H1 (cell line): ENCODE results near the gene MYOM3. TPM values are rescaled to one million over a fixed set of nuclear protein-coding genes. Genes with fewer than 3 reads are reported as not detected.

Source experiments
- CTCF ChIA-PET: fragments of 300-600 bp; sonication (Branson Sonifier 250); formaldehyde crosslinking; loops from one replicate; lab custom pipeline; 2021; ENCODE audit not compliant: partially characterized antibody; lab: Charles Lee
- POLR2A ChIA-PET: fragments of 300-600 bp; sonication (Branson Sonifier 250); formaldehyde crosslinking; loops from one replicate; lab custom pipeline; 2021; ENCODE audit warnings: inconsistent platforms; ENCODE audit not compliant: partially characterized antibody; lab: Charles Lee
- DNase-seq, 2 experiments: peaks; one replicate each; pipeline versions ENCODE4 v3.0.0 to v3.0.0-alpha.2; 2010 to 2022; ENCODE audit warnings: low spot score in 2 of 2, low read depth in 1 of 2, mixed read lengths in 1 of 2
- FAIRE-seq: peaks from 2 replicates; lab custom pipeline; 2011; peaks lifted over from hg19 to GRCh38; lab: Jason Lieb, UNC
- H2AFZ ChIP-seq: 2 replicates; pipeline ENCODE4 v1.8.1; 2012; ENCODE audit warnings: low read length, inconsistent platforms
- H2AK5ac ChIP-seq: 2 replicates; pipeline ENCODE4 v1.6.1; 2013; ENCODE audit warnings: low read depth, low read length
- H2BK120ac ChIP-seq: replicated peaks from 2 replicates; pipeline ENCODE3; 2013; ENCODE audit warnings: low read depth, low read length, inconsistent platforms
- H2BK12ac ChIP-seq: 2 replicates; pipeline ENCODE4 v1.6.1; 2013; ENCODE audit warnings: low read depth, low read length
- H2BK15ac ChIP-seq: 2 replicates; pipeline ENCODE4 v1.6.1; 2013; ENCODE audit warnings: low read length
- H2BK20ac ChIP-seq: 2 replicates; pipeline ENCODE4 v1.6.1; 2013; ENCODE audit warnings: low read length
- H2BK5ac ChIP-seq: 2 replicates; pipeline ENCODE4 v1.6.1; 2013; ENCODE audit warnings: low read depth, low read length
- H3K14ac ChIP-seq: 2 replicates; pipeline ENCODE4 v1.6.1; 2013; ENCODE audit warnings: inconsistent platforms; ENCODE audit not compliant: insufficient read length
- H3K18ac ChIP-seq: 2 replicates; pipeline ENCODE4 v1.6.1; 2013; ENCODE audit warnings: low read length; ENCODE audit errors: extremely low read depth
- H3K23ac ChIP-seq: 2 replicates; pipeline ENCODE4 v1.6.1; 2013; ENCODE audit warnings: inconsistent platforms; ENCODE audit not compliant: insufficient read length
- H3K23me2 ChIP-seq: 2 replicates; pipeline ENCODE4 v1.6.1; 2013; ENCODE audit warnings: low read depth, low read length
- H3K27ac ChIP-seq: 2 replicates; pipeline ENCODE4 v1.6.1; 2011; ENCODE audit warnings: low read depth, low read length, inconsistent platforms
- H3K27me3 ChIP-seq, 4 experiments: replicated peaks in 1 of 4; 1 replicate in 1 of 4; 2 replicates in 3 of 4; pipeline versions ENCODE4 v1.6.1 to v1.8.1; 2011 to 2013; ENCODE audit warnings: low read length in 3 of 4, mild to moderate bottlenecking in 3 of 4, inconsistent platforms in 2 of 4, mixed read lengths in 2 of 4, moderate library complexity in 1 of 4; ENCODE audit not compliant: control insufficient read depth in 3 of 4, insufficient read depth in 3 of 4; ENCODE audit errors: extremely low read depth in 1 of 4
- H3K36me3 ChIP-seq, 4 experiments: 2 replicates each; pipeline versions ENCODE4 v1.6.1 to v1.8.1; 2011 to 2013; ENCODE audit warnings: mild to moderate bottlenecking in 4 of 4, low read length in 3 of 4, moderate library complexity in 2 of 4, control low read depth in 1 of 4, inconsistent platforms in 1 of 4; ENCODE audit not compliant: insufficient read depth in 4 of 4, control insufficient read depth in 2 of 4
- H3K4ac ChIP-seq: replicated peaks from 2 replicates; pipeline ENCODE3; 2013; ENCODE audit warnings: low read length, low read depth, mixed read lengths, inconsistent platforms; ENCODE audit not compliant: insufficient read length
- H3K4me1 ChIP-seq, 4 experiments: replicated peaks in 1 of 4; 1 replicate in 1 of 4; 2 replicates in 3 of 4; pipeline versions ENCODE4 v1.6.1 to v1.8.1; 2011 to 2013; ENCODE audit warnings: low read length in 3 of 4, inconsistent platforms in 2 of 4, mixed read lengths in 1 of 4; ENCODE audit not compliant: insufficient read depth in 4 of 4, control insufficient read depth in 3 of 4
- H3K4me2 ChIP-seq, 2 experiments: 2 replicates each; pipeline versions ENCODE4 v1.6.1 to v1.8.1; 2011 to 2013; ENCODE audit warnings: low read depth in 2 of 2, low read length in 2 of 2, control low read depth in 1 of 2, inconsistent platforms in 1 of 2, mild to moderate bottlenecking in 1 of 2; ENCODE audit not compliant: insufficient read depth in 1 of 2
- H3K4me3 ChIP-seq, 4 experiments: fragments of 200-600, 300-600 bp in 1 of 4; sonication (generic), shearing (Covaris generic), sonication (Bioruptor Twin) in 1 of 4; 2 replicates each; pipeline versions ENCODE4 v1.5.1 to v1.8.1; 2011 to 2016; ENCODE audit warnings: low read length in 4 of 4, low read depth in 3 of 4, control low read depth in 2 of 4, inconsistent platforms in 2 of 4, mild to moderate bottlenecking in 2 of 4, mixed read lengths in 1 of 4, moderate library complexity in 1 of 4; ENCODE audit not compliant: insufficient read depth in 2 of 4; ENCODE audit errors: extremely low read depth in 1 of 4
- H3K56ac ChIP-seq: replicated peaks from 2 replicates; pipeline ENCODE3; 2013; ENCODE audit warnings: low read depth, mild to moderate bottlenecking, mixed read lengths, low read length, inconsistent platforms; ENCODE audit not compliant: insufficient read length
- H3K79me1 ChIP-seq: 2 replicates; pipeline ENCODE4 v1.6.1; 2013; ENCODE audit warnings: low read depth, low read length, control low read depth
- H3K79me2 ChIP-seq, 2 experiments: 2 replicates each; pipeline versions ENCODE4 v1.6.1 to v1.8.1; 2012 to 2013; ENCODE audit warnings: low read length in 2 of 2, mild to moderate bottlenecking in 2 of 2, inconsistent platforms in 1 of 2; ENCODE audit not compliant: insufficient read depth in 2 of 2, control insufficient read depth in 1 of 2
- H3K9ac ChIP-seq, 4 experiments: replicated peaks in 1 of 4; 1 replicate in 1 of 4; 2 replicates in 3 of 4; pipeline versions ENCODE4 v1.6.1 to v1.8.1; 2011 to 2013; ENCODE audit warnings: low read depth in 3 of 4, low read length in 3 of 4, control low read depth in 2 of 4, mild to moderate bottlenecking in 2 of 4, moderate library complexity in 2 of 4, inconsistent platforms in 1 of 4; ENCODE audit errors: extremely low read depth in 1 of 4
- H3K9me3 ChIP-seq, 2 experiments: 2 replicates each; pipeline versions ENCODE4 v1.6.1 to v1.8.1; 2012 to 2013; ENCODE audit warnings: mild to moderate bottlenecking in 2 of 2, moderate library complexity in 2 of 2, control low read depth in 1 of 2, inconsistent platforms in 1 of 2, low read depth in 1 of 2, low read length in 1 of 2, mixed read lengths in 1 of 2; ENCODE audit not compliant: insufficient read depth in 2 of 2
- H4K20me1 ChIP-seq, 2 experiments: replicated peaks in 1 of 2; 2 replicates each; pipeline versions ENCODE3 to v1.8.1; 2011 to 2013; ENCODE audit warnings: inconsistent platforms in 2 of 2, low read length in 2 of 2, mild to moderate bottlenecking in 1 of 2; ENCODE audit not compliant: insufficient read depth in 2 of 2, control insufficient read depth in 1 of 2
- H4K5ac ChIP-seq: 2 replicates; pipeline ENCODE4 v1.6.1; 2013; ENCODE audit warnings: low read length, low read depth, mixed read lengths, inconsistent platforms; ENCODE audit not compliant: insufficient read length
- H4K8ac ChIP-seq: 2 replicates; pipeline ENCODE4 v1.8.0; 2013; ENCODE audit warnings: mild to moderate bottlenecking, moderate library complexity, low read length, inconsistent platforms; ENCODE audit not compliant: insufficient read depth; ENCODE audit errors: extremely low read depth
- H4K91ac ChIP-seq: replicated peaks from 2 replicates; pipeline ENCODE3; 2013; ENCODE audit warnings: low read length, mixed read lengths, inconsistent platforms; ENCODE audit not compliant: insufficient read length
- CBX8 ChIP-seq: fragments of 300-800, 300-1000 bp; sonication (generic); IDR thresholded peaks from 2 replicates; pipeline ENCODE4 v1.7.1; 2016; ENCODE audit warnings: low read depth, low read length, borderline replicate concordance
- PHF8 ChIP-seq: fragments of 200-600 bp; sonication (generic); conservative IDR thresholded peaks from 2 replicates; pipeline ENCODE4 v1.7.1; 2012; ENCODE audit warnings: low read depth, mild to moderate bottlenecking, inconsistent platforms, low read length, moderate library complexity
- SIN3A ChIP-seq, 2 experiments: IDR thresholded peaks in 1 of 2; conservative IDR thresholded peaks in 1 of 2; 2 replicates each; pipeline ENCODE4 v1.6.1; 2011 to 2012; ENCODE audit warnings: low read length in 2 of 2, improper control_type of control experiment in 1 of 2, low read depth in 1 of 2, mild to moderate bottlenecking in 1 of 2
- SIX5 ChIP-seq: IDR thresholded peaks from 2 replicates; pipeline ENCODE4 v1.6.1; 2011; ENCODE audit warnings: mild to moderate bottlenecking, low read depth, low read length
- TAF1 ChIP-seq: IDR thresholded peaks from 2 replicates; pipeline ENCODE4 v1.6.1; 2011; ENCODE audit warnings: mild to moderate bottlenecking, low read depth, low read length
- ZNF274 ChIP-seq: IDR thresholded peaks from 2 replicates; pipeline ENCODE4 v1.7.0; 2012; ENCODE audit warnings: low read length, borderline replicate concordance; ENCODE audit errors: extremely low read depth
- WGBS, 2 experiments: shearing (Covaris generic) in 1 of 2; methylation state at CpG; one replicate each; pipeline versions ENCODE4 v1.1.6 to v1.1.7; 2013 to 2015; ENCODE audit warnings: low lambda C conversion rate in 2 of 2, mixed read lengths in 2 of 2, inconsistent platforms in 1 of 2, low coverage in 1 of 2, missing lambda C conversion rate in 1 of 2; ENCODE audit not compliant: insufficient replicate concordance in 2 of 2, insufficient coverage in 1 of 2, insufficient read length in 1 of 2; ENCODE audit errors: extremely low coverage in 1 of 2, missing lambda C conversion rate in 1 of 2; 5-methylcytosine and 5-hydroxymethylcytosine counted together
- polyA plus RNA-seq, 7 experiments: library from polyadenylated mRNA; depleted of rRNA in 3 of 7; stranded (reverse) in 5 of 7; unstranded in 2 of 7; fragments of >200 nt in 5 of 7; fragments of 200-250 nt in 2 of 7; gene quantifications; 1 replicate in 5 of 7; 2 replicates in 1 of 7; 4 replicates in 1 of 7; pipeline versions ENCODE4 v1.2.1 to v1.2.3, GENCODE V29; 2011 to 2013; ENCODE audit warnings: missing spikeins in 2 of 7, mixed read lengths in 2 of 7
- total RNA-seq: library from RNA; stranded (reverse); fragmentation: NEBNext Ultra II Directional; extraction: Animal tissue kit (Norgen Biotek cat#: 25700); gene quantifications from 2 replicates; pipeline ENCODE4 v1.2.1, GENCODE V29; 2021
- TF ChIP-seq, protein P1 (sequence below): IDR thresholded peaks from 2 replicates; pipeline ENCODE4 v1.6.1; 2012; ENCODE audit warnings: inconsistent platforms
- TF ChIP-seq, protein P2 (sequence below): IDR thresholded peaks from 2 replicates; pipeline ENCODE4 v1.6.1; 2012; ENCODE audit warnings: low read length, inconsistent platforms

MYOM3 gene
- total and polyA plus RNA-seq, 2 of the 8 experiments (the other 6 are each of a cell fraction or from before 2014, with no cell fraction given), result 0.08 to 0.09 TPM

- H3K9ac ChIP-seq, result no peak overlapping the region
- TF ChIP-seq SIN3A (conservative IDR thresholded peaks at IDR 0.05 in 1 of 2, IDR thresholded peaks at IDR 0.05 in 1 of 2; ENCODE audit: low read depth in 1 of 2, low read length in 2 of 2) (no peak), CBX8 (no peak), ZNF274 (no peak), PHF8 (no peak), TAF1 (no peak), SIX5 (no peak)
- TF ChIP-seq, protein P1, sequence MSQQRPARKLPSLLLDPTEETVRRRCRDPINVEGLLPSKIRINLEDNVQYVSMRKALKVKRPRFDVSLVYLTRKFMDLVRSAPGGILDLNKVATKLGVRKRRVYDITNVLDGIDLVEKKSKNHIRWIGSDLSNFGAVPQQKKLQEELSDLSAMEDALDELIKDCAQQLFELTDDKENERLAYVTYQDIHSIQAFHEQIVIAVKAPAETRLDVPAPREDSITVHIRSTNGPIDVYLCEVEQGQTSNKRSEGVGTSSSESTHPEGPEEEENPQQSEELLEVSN, result no peak
- TF ChIP-seq, protein P2, sequence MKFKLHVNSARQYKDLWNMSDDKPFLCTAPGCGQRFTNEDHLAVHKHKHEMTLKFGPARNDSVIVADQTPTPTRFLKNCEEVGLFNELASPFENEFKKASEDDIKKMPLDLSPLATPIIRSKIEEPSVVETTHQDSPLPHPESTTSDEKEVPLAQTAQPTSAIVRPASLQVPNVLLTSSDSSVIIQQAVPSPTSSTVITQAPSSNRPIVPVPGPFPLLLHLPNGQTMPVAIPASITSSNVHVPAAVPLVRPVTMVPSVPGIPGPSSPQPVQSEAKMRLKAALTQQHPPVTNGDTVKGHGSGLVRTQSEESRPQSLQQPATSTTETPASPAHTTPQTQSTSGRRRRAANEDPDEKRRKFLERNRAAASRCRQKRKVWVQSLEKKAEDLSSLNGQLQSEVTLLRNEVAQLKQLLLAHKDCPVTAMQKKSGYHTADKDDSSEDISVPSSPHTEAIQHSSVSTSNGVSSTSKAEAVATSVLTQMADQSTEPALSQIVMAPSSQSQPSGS, result no peak
- TF ChIP-seq, all 59 proteins: peak for 0
- Histone ChIP-seq H3K4me2 (no peak overlapping the region; a peak in 1 of 4 replicates), H3K23me2 (no peaks in the 10 kb centered on the region; the same call in 1 of the 2 replicates), H3K79me1 (no peaks in the 10 kb centered on the region), H3K4me1 (peaks cover 2 to 11% (median 5%) of the 10 kb centered on the region in 4 experiments; a peak in 5 of 7 replicates), H3K9me3 (no peaks in the 10 kb centered on the region), H2AK5ac (no peak overlapping the region; the same call in 1 of the 2 replicates), H3K56ac (no peak overlapping the region), H4K8ac (no peak overlapping the region), H2BK20ac (no peak overlapping the region; the same call in 1 of the 2 replicates), H3K27me3 (no peaks in the 10 kb centered on the region), H2BK15ac (no peak overlapping the region; the same call in 1 of the 2 replicates), H3K23ac (no peak overlapping the region), H3K4me3 (no peak overlapping the region), H3K14ac (no peak overlapping the region), H2BK120ac (no peak overlapping the region), H3K27ac (no peak overlapping the region), H2BK12ac (no peak overlapping the region), H3K36me3 (no peaks in the 10 kb centered on the region), H2BK5ac (no peak overlapping the region), H4K20me1 (no peaks in the 10 kb centered on the region), H4K5ac (no peak overlapping the region), H3K18ac (no peak overlapping the region), H2AFZ (no peak overlapping the region), H3K79me2 (no peaks in the 10 kb centered on the region), H4K91ac (no peak overlapping the region), H3K4ac (no peak overlapping the region)
- FAIRE-seq (no peak), DNase-seq (no peak)
- POLR2A ChIA-PET, result interaction anchor here (0.9 to 1.4 kb wide), 6 partner anchors 10 to 314 kb away, joined by 3 to 7 read pairs (median 3); partner anchors contain the start of gene SRSF10
- 80% methylated on average over 20 of the region's 20 CpGs; no CpG with 5 or more reads in 1 of the 2 experiments for WGBS, 2 experiments
- CTCF ChIA-PET, result interaction anchor here (0.8 to 6.8 kb wide), 14 partner anchors 8 to 162 kb away, joined by 3 to 35 read pairs (median 5); no protein-coding TSS in a partner anchor
Measured at GRCh38 chr1:24111262-24111995, 506 bp downstream of the MYOM3 start.
